HG03520 (cell line): ENCODE data around the gene CEP250.

ENCODE experiments used
- ATAC-seq: cut with Tn5 transposase; IDR thresholded peaks from one replicate; pipeline ENCODE4 v1.9.1; 2021; ENCODE audit warnings: mild to moderate bottlenecking, moderate library complexity; ENCODE audit not compliant: unreplicated experiment

Gene CEP250

GRCh38 chr20:35560541-35560940 lies 105.1 kb downstream of the CEP250 start:
- no peak for ATAC-seq

GRCh38 chr20:35561268-35561667 lies 105.9 kb downstream of the CEP250 start:
- ATAC-seq, result no peak

GRCh38 chr20:35561671-35562070 lies 106.3 kb downstream of the CEP250 start:
- ATAC-seq, result no peak

- ATAC-seq, result no peak
These were observed 107.2 kb downstream of the CEP250 start for GRCh38 chr20:35562541-35563110.

- no peak for ATAC-seq
These were observed 108.4 kb downstream of the CEP250 start for GRCh38 chr20:35563834-35564233.

- ATAC-seq, result no peak
These were observed 109.5 kb downstream of the CEP250 start for GRCh38 chr20:35564905-35565304.

GRCh38 chr20:35568645-35569044 lies 113.2 kb downstream of the CEP250 start:
- no peak for ATAC-seq
